ENCODE results near the gene GCAT.
A peak's percentile ranks its signal among the peaks of the same experiment; 100 is the strongest.

GCAT gene

GRCh38 chr22:37807410-37808293, at the start of gene GCAT:
GCAT (plus strand) TSS chr22:37807934; CDS start chr22:37807968, 34 bp downstream.
- DNase-seq (ENCODE audit: low read depth, low spot score): peak; percentile 89

GRCh38 chr22:37758694-37759093, 49.0 kb upstream of the GCAT start:
- DNase-seq (ENCODE audit: low read depth, low spot score): no peak

DNA sequence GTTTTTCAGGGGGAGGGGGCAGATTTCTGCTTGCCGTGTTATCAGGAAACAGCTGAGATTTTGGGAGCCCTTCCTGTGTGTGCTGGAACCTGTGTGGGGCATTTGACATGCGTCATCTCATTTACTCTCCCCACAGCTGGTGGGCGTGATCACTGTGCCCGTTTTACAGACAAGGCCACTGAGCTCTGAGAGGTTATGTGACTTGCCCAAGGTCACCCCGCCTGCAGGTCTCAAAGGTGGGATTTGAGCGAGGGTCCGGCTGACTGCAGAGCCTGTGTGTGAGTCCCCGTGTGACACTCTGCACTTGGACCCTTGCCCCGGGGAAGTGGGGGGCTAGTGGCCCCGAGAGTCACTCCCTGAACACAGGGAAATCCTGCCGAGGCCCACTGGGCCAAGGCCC, 48.5 kb upstream of the GCAT start:
- DNase-seq (ENCODE audit: low read depth, low spot score): no peak

DNA sequence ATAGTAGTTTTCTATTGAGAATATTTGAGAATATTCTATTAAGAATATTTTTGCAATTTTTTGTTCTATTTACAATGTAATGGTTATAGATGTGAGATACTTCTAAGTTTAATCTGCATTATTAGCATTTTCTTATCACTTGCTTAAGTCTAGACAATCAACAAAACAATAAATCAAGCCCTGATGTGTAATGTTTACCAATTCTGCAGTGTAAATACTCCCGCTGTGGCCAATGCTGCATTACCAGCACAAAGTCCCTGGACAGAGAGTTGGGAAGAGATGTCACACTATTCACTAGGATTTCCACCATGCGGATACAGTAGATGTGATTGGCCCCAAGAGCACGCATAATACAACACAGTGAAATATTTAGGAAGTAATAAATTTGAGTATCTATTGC, 47.6 kb upstream of the GCAT start:
- DNase-seq (ENCODE audit: low read depth, low spot score): no peak

GRCh38 chr22:37762389-37762836, 45.3 kb upstream of the GCAT start:
- DNase-seq (ENCODE audit: low read depth, low spot score): no peak

DNA sequence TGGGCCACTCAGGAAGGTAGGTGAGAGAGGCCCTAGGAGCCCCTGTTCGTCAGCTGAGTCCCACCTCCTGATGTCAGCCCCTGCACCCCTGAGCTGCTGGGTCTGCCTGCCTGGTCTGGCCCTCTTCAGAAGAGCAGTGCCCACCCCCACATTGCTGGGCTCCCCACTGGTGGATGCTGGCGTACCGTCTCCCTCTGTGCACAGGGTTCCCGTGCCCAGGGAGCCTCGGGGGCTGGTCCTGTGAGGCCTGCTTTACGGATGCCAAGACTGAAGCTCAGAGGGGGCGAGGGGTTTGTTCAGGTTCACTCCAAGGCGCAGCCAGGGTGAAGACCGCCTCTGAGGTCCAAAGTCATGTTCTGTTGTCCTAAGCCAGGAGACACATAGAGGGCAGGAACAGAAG, 44.7 kb upstream of the GCAT start:
- DNase-seq (ENCODE audit: low read depth, low spot score): no peak

GRCh38 chr22:37763652-37764051, 44.1 kb upstream of the GCAT start:
- DNase-seq (ENCODE audit: low read depth, low spot score): no peak

- no peak for DNase-seq (ENCODE audit: low read depth, low spot score)
These were observed 43.1 kb upstream of the GCAT start for GRCh38 chr22:37764622-37765021.

DNA sequence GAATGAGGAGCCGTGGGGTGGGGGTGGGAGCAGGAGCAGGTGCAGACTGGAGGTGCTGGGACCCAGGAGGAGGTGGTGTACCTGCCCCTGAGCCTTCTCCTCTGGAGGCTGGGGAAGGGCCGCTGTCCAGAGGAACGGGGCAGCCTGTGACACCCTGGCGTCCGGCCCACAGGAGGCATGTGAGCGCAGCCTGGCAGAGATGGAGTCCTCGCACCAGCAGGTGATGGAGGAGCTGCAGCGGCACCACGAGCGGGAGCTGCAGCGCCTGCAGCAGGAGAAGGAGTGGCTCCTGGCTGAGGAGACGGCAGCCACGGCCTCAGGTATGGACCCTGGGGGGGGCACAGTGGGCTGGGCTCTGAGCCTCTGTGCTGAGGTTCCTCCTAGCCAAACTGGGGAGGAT, 42.2 kb upstream of the GCAT start:
- no peak for DNase-seq (ENCODE audit: low read depth, low spot score)

DNA sequence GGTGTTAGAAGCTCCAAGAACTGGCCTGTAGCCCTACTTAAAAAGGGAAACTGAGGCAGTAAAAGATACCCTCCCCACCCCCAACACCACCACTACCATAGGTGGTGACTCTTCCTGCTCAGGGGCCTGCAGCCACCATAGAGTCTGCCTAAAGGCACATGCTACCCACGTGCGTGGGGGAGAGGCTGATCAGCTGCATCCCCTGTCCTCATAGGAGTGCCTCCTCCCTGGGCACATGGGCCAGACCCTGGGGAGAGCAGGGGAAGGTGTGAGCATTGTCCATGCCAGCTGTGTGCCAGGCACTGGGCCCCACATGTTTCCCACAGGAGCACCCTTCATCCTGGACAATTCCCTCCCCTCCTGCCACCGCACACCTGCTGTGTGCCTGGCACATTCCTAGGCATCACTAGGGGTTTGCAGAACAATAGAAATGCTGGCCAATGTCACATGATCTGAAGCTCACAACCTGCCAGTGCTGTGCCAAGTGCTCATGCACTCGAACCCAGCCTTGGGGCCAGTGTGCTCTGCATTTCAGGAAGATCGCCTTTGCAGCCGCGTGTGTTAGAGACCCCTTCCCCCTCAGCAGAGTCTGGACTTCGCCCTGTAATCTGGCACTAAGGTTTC, 41.7 kb upstream of the GCAT start:
- no peak for DNase-seq (ENCODE audit: low read depth, low spot score)

DNA sequence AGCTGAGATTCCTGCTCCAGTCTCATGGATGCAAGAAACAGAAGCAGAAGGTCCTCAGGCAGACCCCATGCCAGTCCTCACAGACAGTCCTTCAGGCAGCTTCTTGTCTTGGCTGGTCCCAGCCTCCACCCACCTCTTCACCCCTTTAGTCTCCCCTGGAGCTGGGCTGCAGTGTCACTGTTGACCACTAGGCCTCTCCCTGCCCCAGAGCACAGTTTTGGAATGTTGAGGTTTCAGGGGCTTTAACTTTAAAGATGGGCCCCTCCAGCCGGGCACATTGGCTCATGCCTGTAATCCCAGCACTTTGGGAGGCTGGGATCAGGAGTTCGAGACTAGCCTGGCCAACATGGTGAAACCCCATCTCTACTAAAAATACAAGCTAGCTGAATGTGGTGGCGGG, 39.5 kb upstream of the GCAT start:
- no peak for DNase-seq (ENCODE audit: low read depth, low spot score)

GRCh38 chr22:37769056-37769455, 38.7 kb upstream of the GCAT start:
- DNase-seq (ENCODE audit: low read depth, low spot score): no peak

- no peak for DNase-seq (ENCODE audit: low read depth, low spot score)
These were observed 36.7 kb upstream of the GCAT start for GRCh38 chr22:37771081-37771480.

DNA sequence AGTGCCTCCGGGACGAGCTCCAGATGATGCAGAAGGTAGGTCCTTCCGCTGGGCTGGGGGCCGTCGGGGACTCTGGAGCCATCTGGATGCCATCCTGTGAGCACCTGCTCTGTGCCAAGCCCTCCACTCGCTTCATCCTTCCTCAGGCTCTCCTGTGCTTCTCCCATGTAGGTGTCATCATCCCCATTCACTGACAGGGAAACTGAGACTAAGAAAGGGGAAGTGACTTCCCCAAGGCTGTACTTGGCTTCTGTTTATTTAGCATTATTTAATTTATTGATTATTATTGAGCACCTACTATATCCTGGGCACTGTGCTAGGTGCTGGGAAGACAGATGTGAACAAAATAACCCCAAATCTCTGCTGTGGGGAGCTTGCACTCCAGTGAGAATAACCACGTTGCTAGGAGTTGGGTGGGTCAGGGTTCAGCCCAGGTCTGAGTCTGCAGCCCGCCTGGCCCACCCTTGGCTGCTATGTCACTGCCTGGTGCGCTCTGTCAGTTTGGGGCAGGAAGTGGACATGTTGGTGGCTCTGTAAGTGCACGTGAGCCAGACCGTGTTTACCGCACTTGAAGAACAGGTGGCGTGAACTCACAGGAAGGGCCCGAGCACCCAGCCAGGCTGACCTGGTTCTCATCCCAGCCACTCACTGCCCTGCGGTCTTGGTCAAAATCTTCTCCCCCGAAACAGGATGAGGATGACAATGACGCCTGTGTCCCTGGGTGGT, 35.9 kb upstream of the GCAT start:
- no peak for DNase-seq (ENCODE audit: low read depth, low spot score)

- DNase-seq (ENCODE audit: low read depth, low spot score): no peak
These were observed 33.0 kb upstream of the GCAT start for GRCh38 chr22:37774728-37775127.

DNA sequence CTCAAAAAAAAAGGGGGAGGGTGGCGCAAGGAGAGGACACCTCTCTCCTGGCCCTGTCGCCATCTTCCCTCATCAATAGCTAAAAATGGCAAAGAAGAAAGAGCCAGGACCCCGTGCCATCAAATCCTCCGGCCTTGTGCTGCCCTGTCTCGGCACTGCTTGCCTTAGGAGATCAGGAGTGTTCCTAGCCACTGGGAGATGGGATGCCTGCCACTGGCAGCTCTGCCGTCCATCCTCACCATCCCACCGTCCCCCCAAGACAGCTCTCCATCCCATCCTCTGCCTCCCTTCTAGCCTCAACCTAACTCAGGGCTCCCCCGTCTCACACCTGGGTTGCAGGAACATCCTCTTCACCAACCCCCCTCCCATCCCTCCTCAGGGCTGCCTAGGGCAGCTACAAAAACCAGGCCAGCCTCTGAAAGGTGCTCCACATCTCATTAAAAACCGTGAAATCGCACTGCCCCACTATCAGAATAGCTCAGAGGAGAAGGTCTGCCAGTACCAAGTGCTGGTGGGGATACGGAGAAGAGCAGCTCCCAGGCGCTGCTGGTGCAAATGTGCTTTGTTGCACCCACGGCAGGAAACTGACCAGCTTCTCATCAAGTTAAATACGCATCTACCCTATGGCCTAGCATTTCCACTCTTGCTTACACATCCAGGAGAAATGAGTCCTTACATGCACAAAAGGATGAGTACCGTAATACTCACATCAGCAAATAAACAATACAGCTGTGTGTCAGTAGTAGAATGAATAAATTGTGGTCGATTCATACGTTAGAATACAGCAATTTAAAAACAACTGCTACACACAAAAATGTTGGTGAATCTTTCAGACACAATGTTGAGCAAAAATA, 31.7 kb upstream of the GCAT start:
- DNase-seq (ENCODE audit: low read depth, low spot score): no peak

- no peak for DNase-seq (ENCODE audit: low read depth, low spot score)
These were observed 31.1 kb upstream of the GCAT start for GRCh38 chr22:37776639-37777005.

- DNase-seq (ENCODE audit: low read depth, low spot score): no peak
These were observed 30.5 kb upstream of the GCAT start for GRCh38 chr22:37777122-37777687.

- DNase-seq (ENCODE audit: low read depth, low spot score): no peak
These were observed 29.2 kb upstream of the GCAT start for GRCh38 chr22:37778370-37779009.

DNA sequence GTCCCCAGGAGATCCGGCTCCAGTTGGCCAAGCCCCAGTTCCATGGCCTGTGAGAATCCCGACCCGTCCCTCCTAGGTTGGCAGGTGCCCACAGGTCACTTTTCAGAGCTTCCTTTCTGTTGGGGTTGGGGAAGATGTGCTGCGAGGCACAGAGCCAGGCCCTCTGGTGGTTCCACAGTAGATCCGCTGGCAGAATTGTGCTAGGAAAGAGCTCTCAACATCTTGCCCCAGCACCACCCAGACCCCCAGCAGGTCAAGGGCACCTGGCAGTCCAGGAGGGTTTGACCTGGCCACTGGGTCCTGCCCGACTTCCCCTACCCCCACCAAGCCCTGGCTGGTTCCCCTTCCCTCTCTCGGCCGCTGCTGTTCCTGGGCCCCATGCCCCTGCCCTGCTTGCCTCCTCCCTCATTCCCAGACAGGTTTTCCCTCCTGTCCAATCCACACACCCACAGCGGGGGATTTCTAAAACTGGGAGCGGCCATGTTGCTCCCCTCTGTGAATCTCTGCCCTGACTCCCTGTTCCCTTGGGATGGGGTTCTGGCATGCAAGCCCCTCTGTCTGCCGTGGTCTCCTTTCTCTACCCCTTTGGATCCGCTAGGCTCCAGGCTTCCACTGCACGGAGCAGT, 26.2 kb upstream of the GCAT start:
- no peak for DNase-seq (ENCODE audit: low read depth, low spot score)
